Measurements from ENCODE around the gene DHX16.
A peak's percentile ranks its signal among the peaks of the same experiment; 100 is the strongest.
"Not testable (repeated sequence)": the region's sequence is repeated elsewhere in the genome, so short reads cannot be mapped to it uniquely, and the experiment has no call there.

Gene DHX16

GRCh38 chr6:30678964-30679726 lies 6.3 kb upstream of the DHX16 start:
- peak; percentile 47 for DNase-seq (ENCODE audit: low read depth)

- DNase-seq (ENCODE audit: low read depth), result no peak
These were observed 4.0 kb upstream of the DHX16 start for GRCh38 chr6:30676660-30677285.

- no peak for DNase-seq (ENCODE audit: low read depth)
These were observed 1.9 kb downstream of the DHX16 start for GRCh38 chr6:30670760-30671527.

- not testable (repeated sequence) for DNase-seq (ENCODE audit: low read depth)
These were observed 6.5 kb downstream of the DHX16 start for GRCh38 chr6:30666300-30666699.

- DNase-seq (ENCODE audit: low read depth), result no peak
These were observed 7.6 kb downstream of the DHX16 start for GRCh38 chr6:30664994-30665767.

- DNase-seq (ENCODE audit: low read depth), result not testable (repeated sequence)
These were observed 14.9 kb downstream of the DHX16 start for GRCh38 chr6:30657922-30658321.

DNA sequence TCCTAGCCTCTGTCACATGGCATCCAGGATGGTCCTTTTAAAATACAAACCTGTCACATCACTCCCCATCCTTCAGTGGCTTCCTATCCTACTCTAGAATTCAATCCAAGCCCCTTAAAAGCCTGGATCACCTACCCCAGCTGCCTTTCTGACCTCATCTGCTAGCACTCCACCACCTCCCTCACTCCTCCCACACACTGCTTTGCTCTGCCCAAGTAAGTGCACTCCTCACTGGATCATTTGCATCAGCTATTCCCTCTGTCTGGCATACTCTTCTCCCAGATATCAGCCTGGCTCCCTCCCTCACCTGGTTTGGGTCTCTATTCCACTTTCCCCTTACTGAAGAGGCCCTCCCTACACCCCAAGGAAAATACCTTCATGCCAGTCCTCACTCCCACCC lies 15.4 kb downstream of the DHX16 start:
- no peak for DNase-seq (ENCODE audit: low read depth)

DNA sequence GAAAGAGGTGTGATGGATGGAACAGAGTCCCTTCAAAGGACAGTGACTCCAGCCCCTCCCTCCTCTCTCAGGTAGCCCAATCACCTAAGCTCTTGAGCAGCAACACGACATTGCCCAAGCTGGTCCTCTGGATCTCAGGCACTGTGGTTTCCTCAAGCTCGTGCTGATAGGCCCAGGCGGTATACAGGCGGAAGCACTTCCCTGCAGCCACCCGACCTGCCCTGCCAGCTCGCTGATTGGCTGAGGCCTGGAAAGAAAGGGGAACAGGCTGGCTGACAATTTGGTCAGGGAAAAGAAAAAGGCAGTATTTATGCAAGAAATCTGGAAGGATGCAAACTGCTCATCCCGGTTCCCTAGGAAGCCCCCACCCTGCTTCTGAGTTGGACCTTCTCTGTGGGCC lies 16.3 kb downstream of the DHX16 start:
- DNase-seq (ENCODE audit: low read depth), result no peak

DNA sequence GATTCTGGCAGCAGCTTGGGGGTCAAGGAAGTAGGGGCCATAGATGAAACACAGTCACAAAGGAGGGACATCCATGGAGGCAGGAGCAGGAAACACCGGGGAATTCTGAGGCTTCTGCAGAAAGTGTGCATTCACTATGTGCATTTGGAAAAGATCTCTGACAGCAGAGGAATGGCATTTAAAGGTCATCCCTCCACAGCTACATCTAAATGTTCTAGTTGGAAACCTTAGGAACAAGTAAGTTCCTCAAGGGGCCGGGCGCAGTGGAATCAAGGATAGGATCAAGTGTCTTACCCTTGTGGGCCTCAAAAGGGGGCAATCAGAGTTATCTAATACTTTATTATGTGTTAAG lies 17.1 kb downstream of the DHX16 start:
- no peak for DNase-seq (ENCODE audit: low read depth)

- DNase-seq (ENCODE audit: low read depth), result no peak
These were observed 17.7 kb downstream of the DHX16 start for GRCh38 chr6:30654798-30655742.

GRCh38 chr6:30651143-30651542 lies 21.7 kb downstream of the DHX16 start:
- DNase-seq (ENCODE audit: low read depth), result no peak

- no peak for DNase-seq (ENCODE audit: low read depth)
These were observed 25.3 kb downstream of the DHX16 start for GRCh38 chr6:30647242-30648116.

DNA sequence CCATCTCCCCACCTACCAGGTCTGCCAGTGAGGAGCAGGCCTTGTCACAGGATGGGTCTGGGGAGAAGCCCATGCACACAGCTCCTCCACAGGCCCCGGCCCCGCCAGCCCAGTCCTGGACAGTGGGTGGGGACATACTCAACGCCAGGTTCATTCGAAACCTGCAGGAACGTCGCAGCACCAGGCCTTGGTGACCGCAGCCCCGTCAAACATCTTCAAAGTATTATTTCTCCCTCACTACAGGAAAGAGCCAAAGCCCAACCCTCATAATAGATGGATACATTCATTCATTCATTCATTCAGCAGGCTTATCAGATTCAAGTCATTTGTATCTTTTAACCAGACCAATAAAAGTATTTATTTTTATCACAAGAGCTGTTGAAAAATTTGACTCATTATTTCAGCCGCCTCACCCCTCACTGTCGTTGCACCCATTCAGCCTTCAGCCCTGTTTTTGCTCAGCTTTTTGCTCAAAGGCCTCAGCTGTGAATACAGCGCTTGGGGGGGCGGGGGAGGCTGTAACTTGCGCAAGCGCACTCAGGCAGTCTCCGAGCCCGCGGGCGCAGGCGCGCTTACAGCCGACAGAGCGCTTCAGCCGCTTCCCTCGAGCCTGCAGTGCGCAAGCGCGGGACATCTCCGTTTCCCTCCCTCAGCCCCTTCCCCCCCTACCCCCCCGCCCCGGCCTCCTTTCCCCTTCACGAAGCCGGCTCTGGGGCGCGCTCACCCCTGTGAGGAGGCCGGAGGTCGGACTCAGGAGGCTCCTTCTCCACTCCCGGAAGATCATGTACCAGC lies 26.2 kb downstream of the DHX16 start, which contains the start of gene C6orf136:
TSS of gene C6orf136 (plus strand) at position 684 of the 792 bp plus-strand sequence. CDS start at position 783, 99 bp downstream.
- DNase-seq (ENCODE audit: low read depth), result peak; percentile 81

DNA sequence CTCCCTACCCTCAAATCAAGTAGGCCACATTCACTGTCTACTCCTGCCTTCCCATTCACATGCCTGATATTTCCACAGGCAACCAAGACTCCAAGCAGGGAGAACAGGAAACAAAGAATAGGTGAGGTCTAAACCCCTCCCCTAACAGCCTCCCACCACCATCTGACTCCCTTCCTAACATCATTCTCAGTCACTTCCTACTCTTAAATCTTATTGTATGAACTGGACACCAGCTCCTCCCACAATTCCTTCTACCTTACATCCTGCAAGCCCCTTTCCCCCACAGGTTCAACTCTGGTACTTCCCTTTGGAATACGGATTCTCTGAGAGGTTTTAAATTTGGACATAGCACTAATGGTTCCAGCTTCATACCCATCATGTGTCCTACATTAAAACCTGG lies 26.8 kb downstream of the DHX16 start:
- DNase-seq (ENCODE audit: low read depth), result no peak

GRCh38 chr6:30644769-30645168 lies 28.0 kb downstream of the DHX16 start:
- no peak for DNase-seq (ENCODE audit: low read depth)

GRCh38 chr6:30643656-30644055 lies 29.1 kb downstream of the DHX16 start:
- DNase-seq (ENCODE audit: low read depth), result no peak

DNA sequence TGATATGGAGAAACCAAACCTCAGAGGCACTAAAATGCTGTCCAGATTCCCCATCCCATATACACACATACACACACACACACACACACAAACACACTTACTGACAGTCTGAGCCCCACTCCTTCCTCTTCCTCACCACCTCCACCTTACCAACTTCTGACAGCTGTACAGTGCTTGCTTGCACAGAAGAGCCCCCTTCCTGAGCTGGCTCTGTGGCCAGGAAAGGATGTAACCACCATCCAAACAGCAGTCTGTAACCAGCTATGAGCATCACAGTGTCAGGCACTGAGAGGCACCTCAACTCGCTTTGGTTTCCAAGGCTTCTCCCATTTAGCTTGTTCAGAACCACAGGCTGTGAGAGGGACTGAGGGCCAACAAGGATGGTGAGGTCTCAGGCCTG lies 31.8 kb downstream of the DHX16 start:
- DNase-seq (ENCODE audit: low read depth), result no peak

GRCh38 chr6:30640481-30640880 lies 32.3 kb downstream of the DHX16 start:
- DNase-seq (ENCODE audit: low read depth), result no peak

- DNase-seq (ENCODE audit: low read depth), result no peak
These were observed 37.0 kb downstream of the DHX16 start for GRCh38 chr6:30635834-30636233.
